ENCODE results near the gene DICER1. TPM values are rescaled to one million over a fixed set of nuclear protein-coding genes. Genes with fewer than 3 reads are reported as not detected.
A peak's percentile ranks its signal among the peaks of the same experiment; 100 is the strongest.

DICER1 gene
- polyA plus RNA-seq, 6 donors from 2014 or later: 4.3 to 27.1 (median 17.5) TPM

GRCh38 chr14:95048771-95049312 lies 108.5 kb downstream of the DICER1 start:
- no peaks in the 10 kb centered on the region for H3K36me3 Mint-ChIP-seq
- DNase-seq: no peak
- H3K27me3 Mint-ChIP-seq: peaks cover 5 to 39% (median 38%) of the 10 kb centered on the region in 3 donors
- peak overlapping the region in 1 of 6 donors; percentile 6 for H3K27ac Mint-ChIP-seq
- H3K4me3 Mint-ChIP-seq: no peak overlapping the region
- no peaks in the 10 kb centered on the region for H3K4me1 Mint-ChIP-seq
- no peak for ATAC-seq (ENCODE audit: low read depth in 2 of 2)
- peaks cover 0 to 3% (median 0%) of the 10 kb centered on the region in 7 donors for H3K9me3 Mint-ChIP-seq

- H3K36me3 Mint-ChIP-seq: no peaks in the 10 kb centered on the region
- no peak for DNase-seq
- H3K4me3 Mint-ChIP-seq: no peak overlapping the region
- H3K27me3 Mint-ChIP-seq: peaks cover 11 to 44% (median 42%) of the 10 kb centered on the region in 3 donors
- no peak overlapping the region for H3K27ac Mint-ChIP-seq
- H3K4me1 Mint-ChIP-seq: no peaks in the 10 kb centered on the region
- ATAC-seq (ENCODE audit: low read depth in 2 of 2): no peak
- H3K9me3 Mint-ChIP-seq: peaks cover 0 to 3% (median 0%) of the 10 kb centered on the region in 7 donors
Measured at GRCh38 chr14:95047754-95048153, 109.6 kb downstream of the DICER1 start.

- DNase-seq: no peak
- Mint-ChIP-seq H3K36me3 (no peaks in the 10 kb centered on the region), H3K27ac (peak overlapping the region in 1 of 6 donors; percentile 63), H3K4me3 (no peak overlapping the region), H3K27me3 (peaks cover 15 to 51% (median 43%) of the 10 kb centered on the region in 3 donors), H3K4me1 (no peaks in the 10 kb centered on the region), H3K9me3 (peaks cover 0 to 3% (median 0%) of the 10 kb centered on the region in 7 donors)
- ATAC-seq (ENCODE audit: low read depth in 2 of 2): no peak
Measured at GRCh38 chr14:95046711-95047681, 110.3 kb downstream of the DICER1 start.

GRCh38 chr14:95045836-95046430 lies 111.4 kb downstream of the DICER1 start:
- H3K27ac Mint-ChIP-seq: peak overlapping the region in 1 of 6 donors; percentile 55
- DNase-seq: no peak

GRCh38 chr14:95045106-95045701 lies 112.1 kb downstream of the DICER1 start:
- Mint-ChIP-seq H3K27me3 (peaks cover 20 to 66% (median 59%) of the 10 kb centered on the region in 3 donors), H3K4me3 (peak overlapping the region in 1 of 8 donors; percentile 44), H3K4me1 (no peaks in the 10 kb centered on the region), H3K27ac (no peak overlapping the region), H3K9me3 (peaks cover 0 to 3% (median 0%) of the 10 kb centered on the region in 7 donors), H3K36me3 (no peaks in the 10 kb centered on the region)
- ATAC-seq (ENCODE audit: low read depth in 2 of 2) (no peak), DNase-seq (no peak)

More at GRCh38 chr14:95045836-95046430, 111.4 kb downstream of the DICER1 start:
- H3K9me3 Mint-ChIP-seq: peaks cover 0 to 3% (median 0%) of the 10 kb centered on the region in 7 donors
- ATAC-seq (ENCODE audit: low read depth in 2 of 2): no peak
- peaks cover 15 to 62% (median 53%) of the 10 kb centered on the region in 3 donors for H3K27me3 Mint-ChIP-seq
- H3K4me1 Mint-ChIP-seq: no peaks in the 10 kb centered on the region
- no peak overlapping the region for H3K4me3 Mint-ChIP-seq
- H3K36me3 Mint-ChIP-seq: no peaks in the 10 kb centered on the region

GRCh38 chr14:95044463-95045105 lies 112.7 kb downstream of the DICER1 start:
- H3K36me3 Mint-ChIP-seq: no peaks in the 10 kb centered on the region
- ATAC-seq (ENCODE audit: low read depth in 2 of 2) (no peak), DNase-seq (no peak)
- H3K4me1 Mint-ChIP-seq: no peaks in the 10 kb centered on the region
- no peak overlapping the region for H3K4me3 Mint-ChIP-seq
- no peak overlapping the region for H3K27ac Mint-ChIP-seq
- peaks cover 0 to 2% (median 0%) of the 10 kb centered on the region in 7 donors for H3K9me3 Mint-ChIP-seq
- H3K27me3 Mint-ChIP-seq: peaks cover 24 to 66% (median 58%) of the 10 kb centered on the region in 3 donors

GRCh38 chr14:95043732-95044462 lies 113.4 kb downstream of the DICER1 start:
- no peak overlapping the region for H3K27ac Mint-ChIP-seq
- H3K9me3 Mint-ChIP-seq: peaks cover 0 to 2% (median 0%) of the 10 kb centered on the region in 7 donors
- ATAC-seq (ENCODE audit: low read depth in 2 of 2) (no peak), DNase-seq (no peak)
- H3K4me1 Mint-ChIP-seq: no peaks in the 10 kb centered on the region
- peaks cover 24 to 61% (median 51%) of the 10 kb centered on the region in 3 donors for H3K27me3 Mint-ChIP-seq
- H3K4me3 Mint-ChIP-seq: peak overlapping the region in 1 of 8 donors; percentile 48
- no peaks in the 10 kb centered on the region for H3K36me3 Mint-ChIP-seq

- Mint-ChIP-seq H3K27me3 (peaks cover 24 to 60% (median 55%) of the 10 kb centered on the region in 3 donors), H3K36me3 (no peaks in the 10 kb centered on the region), H3K9me3 (peaks cover 0 to 2% (median 0%) of the 10 kb centered on the region in 7 donors), H3K27ac (no peak overlapping the region), H3K4me1 (no peaks in the 10 kb centered on the region), H3K4me3 (no peak overlapping the region)
- no peak for DNase-seq
- ATAC-seq (ENCODE audit: low read depth in 2 of 2): no peak
Measured at GRCh38 chr14:95043314-95043713, 114.0 kb downstream of the DICER1 start.

GRCh38 chr14:95041477-95042020 lies 115.8 kb downstream of the DICER1 start:
- H3K27ac Mint-ChIP-seq: no peak overlapping the region
- no peaks in the 10 kb centered on the region for H3K9me3 Mint-ChIP-seq
- no peaks in the 10 kb centered on the region for H3K36me3 Mint-ChIP-seq
- DNase-seq (no peak), ATAC-seq (ENCODE audit: low read depth in 2 of 2) (no peak)
- no peak overlapping the region for H3K4me3 Mint-ChIP-seq
- peaks cover 24 to 68% (median 59%) of the 10 kb centered on the region in 3 donors for H3K27me3 Mint-ChIP-seq
- no peaks in the 10 kb centered on the region for H3K4me1 Mint-ChIP-seq

GRCh38 chr14:95040708-95041476 lies 116.4 kb downstream of the DICER1 start:
- ATAC-seq (ENCODE audit: low read depth in 2 of 2) (no peak), DNase-seq (no peak)
- Mint-ChIP-seq H3K27ac (no peak overlapping the region), H3K4me1 (no peaks in the 10 kb centered on the region), H3K36me3 (no peaks in the 10 kb centered on the region), H3K4me3 (no peak overlapping the region), H3K9me3 (no peaks in the 10 kb centered on the region), H3K27me3 (peaks cover 24 to 68% (median 55%) of the 10 kb centered on the region in 3 donors)

- no peak overlapping the region for H3K27ac Mint-ChIP-seq
- no peaks in the 10 kb centered on the region for H3K4me1 Mint-ChIP-seq
- ATAC-seq (ENCODE audit: low read depth in 2 of 2) (no peak), DNase-seq (no peak)
- H3K9me3 Mint-ChIP-seq: no peaks in the 10 kb centered on the region
- H3K4me3 Mint-ChIP-seq: no peak overlapping the region
- H3K27me3 Mint-ChIP-seq: peaks cover 24 to 62% (median 50%) of the 10 kb centered on the region in 3 donors
- H3K36me3 Mint-ChIP-seq: no peaks in the 10 kb centered on the region
Measured at GRCh38 chr14:95039993-95040348, 117.4 kb downstream of the DICER1 start.

Measured in naive B cell (primary cell).